DMS 273 (cell line): ENCODE measurements around the gene TAS2R30.
A peak's percentile ranks its signal among the peaks of the same experiment; 100 is the strongest.

Experiments used
- DNase-seq: peaks from one replicate; lab custom pipeline; 2025; ENCODE audit not compliant: unreplicated experiment; lab: John Stamatoyannopoulos, UW

The TAS2R30 gene, protein sequence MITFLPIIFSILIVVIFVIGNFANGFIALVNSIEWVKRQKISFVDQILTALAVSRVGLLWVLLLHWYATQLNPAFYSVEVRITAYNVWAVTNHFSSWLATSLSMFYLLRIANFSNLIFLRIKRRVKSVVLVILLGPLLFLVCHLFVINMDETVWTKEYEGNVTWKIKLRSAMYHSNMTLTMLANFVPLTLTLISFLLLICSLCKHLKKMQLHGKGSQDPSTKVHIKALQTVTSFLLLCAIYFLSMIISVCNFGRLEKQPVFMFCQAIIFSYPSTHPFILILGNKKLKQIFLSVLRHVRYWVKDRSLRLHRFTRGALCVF

DNA sequence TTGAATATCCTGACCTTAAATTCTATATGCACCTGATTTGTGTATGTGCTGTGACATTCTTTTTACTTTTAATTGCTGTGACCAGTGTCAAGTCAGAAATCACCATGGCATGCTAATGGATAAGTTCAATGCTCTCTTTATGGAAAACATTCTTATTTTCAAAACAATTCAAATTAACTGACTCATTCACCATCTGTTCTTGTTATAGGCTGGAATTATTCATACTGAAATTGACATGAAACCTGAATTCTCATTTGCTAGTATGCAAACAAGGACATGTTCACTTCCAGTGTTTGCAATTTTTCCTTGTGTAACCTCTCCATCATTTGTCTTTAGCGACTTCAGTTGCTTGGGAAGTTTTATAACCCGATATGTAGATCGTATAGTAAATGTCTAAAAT, at the start of gene TAS2R30:
TSS of gene TAS2R30 (minus strand) at position 340 of the 400 bp plus-strand sequence. CDS start 400 bp downstream, outside the sequence.
- peak; percentile 32 for DNase-seq

DNA sequence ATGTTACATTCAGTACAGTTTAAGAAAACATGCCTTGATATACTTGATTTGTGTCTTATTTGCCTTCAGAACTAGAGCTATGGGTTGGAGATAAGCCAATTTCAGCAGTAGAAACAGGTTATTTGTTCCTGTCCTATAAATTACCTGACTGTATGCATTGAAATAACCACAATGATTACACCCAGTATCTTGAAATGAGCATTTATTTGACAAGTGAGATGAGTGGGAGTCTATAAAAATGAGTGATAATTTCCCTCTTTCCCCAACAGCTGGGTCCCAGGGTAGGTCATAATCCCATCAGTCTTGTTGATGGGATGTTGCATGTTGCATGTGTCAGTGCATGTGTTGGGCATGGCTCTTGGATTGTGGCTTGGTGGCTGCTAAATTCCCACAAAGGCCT, 48.6 kb upstream of the TAS2R30 start:
- no peak for DNase-seq

DNA sequence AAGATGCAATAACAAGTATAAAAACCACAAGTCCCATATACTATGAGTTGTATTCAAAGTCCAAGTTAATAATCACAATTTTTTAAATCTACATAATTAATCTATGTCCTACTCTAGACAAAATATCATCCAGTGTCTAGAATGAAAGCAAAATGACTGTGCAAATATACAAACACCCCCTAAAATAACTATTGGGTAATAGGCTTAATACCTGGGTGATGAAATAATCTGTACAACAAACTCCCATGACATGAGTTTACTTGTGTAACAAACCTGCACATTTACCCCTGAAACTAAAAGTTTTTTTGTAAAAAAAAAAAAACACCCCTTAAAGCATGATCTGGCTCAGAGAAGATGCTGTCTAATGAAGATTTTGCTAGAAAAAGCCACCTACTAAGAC, 48.1 kb upstream of the TAS2R30 start:
- no peak for DNase-seq

DNA sequence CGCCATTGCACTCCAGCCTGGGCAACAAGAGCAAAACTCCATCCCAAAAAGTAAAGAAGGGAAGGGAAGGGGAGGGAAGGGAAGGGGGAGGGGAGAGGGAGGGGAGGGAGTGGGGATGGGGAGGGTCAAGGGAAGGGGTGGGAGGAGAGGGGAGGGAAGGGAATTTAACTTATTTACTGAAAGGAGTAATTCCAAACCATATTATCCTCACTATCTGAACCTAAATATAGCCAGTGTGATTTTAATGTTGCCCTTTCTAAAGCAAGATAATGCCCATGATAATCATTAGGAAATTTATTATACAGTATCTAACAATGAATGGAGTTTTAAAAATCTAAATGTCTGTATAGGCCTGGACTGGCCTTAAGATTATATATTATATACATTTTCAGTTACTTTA, 43.8 kb upstream of the TAS2R30 start:
- DNase-seq, result no peak

DNA sequence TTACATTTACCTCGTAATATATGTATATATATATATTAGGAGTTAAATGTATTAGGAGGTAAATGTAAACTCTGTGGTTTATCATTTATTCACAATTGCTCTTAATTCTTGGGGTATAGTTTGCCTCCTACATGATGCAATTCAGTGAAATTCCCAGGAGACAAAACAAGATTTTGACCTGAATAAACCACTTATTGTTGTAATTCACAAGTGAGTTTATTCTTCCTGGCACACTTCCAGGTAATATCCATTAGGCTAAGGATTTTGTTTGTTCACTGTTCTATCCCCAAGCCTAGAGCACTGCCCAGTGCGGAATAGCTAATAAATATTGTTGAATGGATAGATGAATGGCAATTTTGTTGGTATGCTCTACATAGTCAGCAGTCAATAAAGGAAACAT, 39.6 kb upstream of the TAS2R30 start:
- DNase-seq, result peak; percentile 1

DNA sequence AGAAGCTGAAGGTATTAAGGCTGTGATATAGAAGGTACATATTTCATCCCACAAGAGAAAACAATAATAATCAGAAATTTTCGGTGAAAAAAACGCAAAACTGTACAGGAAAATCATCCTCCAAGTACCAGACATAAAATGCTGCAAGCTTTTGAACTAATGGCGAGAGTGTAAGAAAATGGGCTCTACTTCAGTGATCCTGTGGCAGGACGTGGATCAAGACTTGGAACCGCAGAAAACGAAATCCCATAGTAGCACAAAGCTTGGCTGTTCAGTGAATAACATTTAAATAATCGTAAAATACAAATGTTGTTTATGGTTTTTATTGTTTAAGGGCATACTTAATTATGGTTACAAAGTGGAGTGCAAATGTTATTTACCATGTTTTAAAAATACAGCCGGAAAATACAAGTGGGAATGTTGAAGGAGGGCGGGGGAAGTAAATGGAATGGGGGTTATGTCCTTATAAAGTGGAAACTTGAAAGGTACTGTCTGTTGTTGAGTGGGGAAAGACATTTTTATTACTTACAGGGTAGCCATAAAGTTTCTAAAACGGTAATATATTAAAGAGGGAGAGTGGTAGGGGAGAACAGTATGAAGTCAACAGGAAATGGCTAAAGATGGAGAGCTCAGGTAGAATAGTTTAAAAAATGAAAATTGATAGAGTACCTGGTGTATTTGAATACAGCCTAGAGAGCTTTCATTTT, 37.7 kb upstream of the TAS2R30 start:
- peak; percentile 31 for DNase-seq

DNA sequence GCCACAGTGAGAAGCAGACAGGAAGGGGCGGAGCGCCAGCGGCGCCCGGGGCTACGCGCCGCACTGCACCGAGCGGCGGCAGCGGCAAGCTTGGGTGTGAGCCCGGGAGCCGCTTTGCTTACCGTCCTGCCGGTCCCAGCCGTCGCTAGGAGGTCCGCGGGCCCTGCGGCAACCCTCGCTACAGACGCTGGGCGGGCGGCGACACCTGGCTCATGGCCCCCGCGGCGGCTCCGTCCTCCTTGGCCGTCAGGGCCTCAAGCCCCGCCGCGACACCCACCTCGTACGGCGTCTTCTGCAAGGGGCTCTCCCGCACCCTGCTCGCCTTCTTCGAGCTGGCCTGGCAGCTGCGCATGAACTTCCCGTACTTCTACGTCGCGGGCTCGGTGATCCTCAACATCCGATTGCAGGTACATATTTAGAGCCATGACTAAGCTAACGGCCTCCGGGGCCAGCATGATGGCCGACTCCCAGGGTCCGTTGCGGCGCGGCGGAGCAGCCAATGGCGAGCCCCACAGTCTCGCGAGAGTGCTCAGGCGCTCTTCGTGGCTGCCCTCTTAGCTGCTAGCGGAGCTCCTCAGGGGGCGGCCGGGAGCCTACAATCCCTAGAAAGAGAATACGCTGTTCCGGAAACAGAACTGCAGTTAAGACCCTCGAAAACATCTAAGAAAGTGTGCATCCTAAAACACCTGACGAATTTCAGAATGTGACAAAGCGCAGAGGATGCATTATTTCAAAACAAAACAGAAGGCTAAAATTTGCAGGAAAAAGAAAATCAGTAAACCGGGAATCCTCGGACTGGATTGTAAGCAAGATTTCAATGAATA, 36.9 kb upstream of the TAS2R30 start, which contains the start of gene SMIM10L1:
TSS of gene SMIM10L1 (plus strand) at position 50 of the 824 bp plus-strand sequence. CDS start at position 213, 163 bp downstream.
- peak; percentile 95 for DNase-seq

DNA sequence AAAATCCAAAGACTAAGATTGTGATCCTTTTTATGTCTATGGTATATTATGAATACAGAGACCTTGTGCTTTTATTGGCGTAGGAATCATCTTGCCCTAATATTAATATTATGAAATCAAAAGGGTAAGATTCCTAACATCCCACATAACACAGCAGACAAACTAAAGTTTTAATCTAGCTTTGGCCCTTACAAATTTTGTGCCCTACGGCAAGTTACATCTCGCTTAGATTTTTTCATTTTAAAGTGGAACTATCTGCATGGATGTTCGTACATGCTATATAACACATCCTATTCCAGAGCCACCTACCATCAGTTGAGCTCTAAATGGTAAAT, 36.3 kb upstream of the TAS2R30 start:
- no peak for DNase-seq

DNA sequence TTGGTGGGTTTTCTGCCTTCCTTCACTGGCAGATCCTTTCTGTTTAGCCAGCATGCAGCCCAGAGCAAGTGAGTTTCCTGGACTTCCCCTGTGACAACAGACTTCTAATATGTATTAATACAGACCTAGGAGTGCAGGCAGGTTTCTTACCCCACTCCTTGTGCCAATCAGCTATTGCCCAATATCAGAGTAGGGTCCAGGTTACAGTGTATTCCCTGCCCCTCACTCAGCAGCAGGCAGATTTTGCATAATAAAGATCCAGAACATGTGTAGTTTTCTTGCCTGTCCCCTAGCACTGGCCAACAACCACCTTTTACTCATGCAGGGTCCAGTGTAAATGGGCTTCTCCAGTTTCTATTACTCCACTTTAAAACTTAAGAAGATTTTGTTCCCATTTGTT, 31.9 kb upstream of the TAS2R30 start:
- DNase-seq, result no peak

DNA sequence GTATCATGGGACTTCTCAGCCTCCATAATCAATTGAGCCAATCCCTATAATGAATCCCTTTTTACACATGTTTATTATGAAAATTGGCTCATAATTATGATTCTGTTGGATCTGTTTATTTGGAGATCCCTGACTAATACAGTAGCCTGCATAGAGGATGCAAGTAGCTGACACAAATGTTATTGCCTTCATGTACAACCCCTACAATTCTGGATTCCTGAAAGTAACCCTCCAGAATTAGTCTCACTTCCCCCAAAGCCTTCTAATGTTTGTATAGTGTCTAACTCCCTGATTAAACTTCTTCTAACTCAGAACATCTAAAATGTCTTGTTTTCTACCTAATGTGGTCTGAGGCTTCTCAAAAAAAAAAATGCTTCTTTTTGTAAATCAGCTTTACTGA, 29.9 kb upstream of the TAS2R30 start:
- no peak for DNase-seq

DNA sequence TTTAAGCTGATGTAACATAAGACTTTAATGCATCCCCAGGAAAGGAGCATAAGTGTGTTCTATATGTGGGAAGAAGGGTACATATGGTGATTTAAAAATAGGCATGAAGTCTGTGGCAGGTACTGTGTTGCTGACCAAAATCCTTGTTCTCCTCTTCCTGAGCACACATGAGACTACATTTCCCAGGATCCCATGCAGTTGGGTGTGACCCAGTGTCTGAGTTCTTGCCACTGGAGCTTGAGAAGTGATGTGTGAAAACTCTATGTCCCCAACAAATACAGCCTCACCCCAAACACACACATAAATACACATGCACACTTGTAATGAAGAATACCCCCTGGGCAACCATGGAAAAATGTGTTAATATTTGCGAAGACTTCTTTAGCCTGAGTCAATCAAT, 28.1 kb upstream of the TAS2R30 start:
- peak; percentile 3 for DNase-seq

DNA sequence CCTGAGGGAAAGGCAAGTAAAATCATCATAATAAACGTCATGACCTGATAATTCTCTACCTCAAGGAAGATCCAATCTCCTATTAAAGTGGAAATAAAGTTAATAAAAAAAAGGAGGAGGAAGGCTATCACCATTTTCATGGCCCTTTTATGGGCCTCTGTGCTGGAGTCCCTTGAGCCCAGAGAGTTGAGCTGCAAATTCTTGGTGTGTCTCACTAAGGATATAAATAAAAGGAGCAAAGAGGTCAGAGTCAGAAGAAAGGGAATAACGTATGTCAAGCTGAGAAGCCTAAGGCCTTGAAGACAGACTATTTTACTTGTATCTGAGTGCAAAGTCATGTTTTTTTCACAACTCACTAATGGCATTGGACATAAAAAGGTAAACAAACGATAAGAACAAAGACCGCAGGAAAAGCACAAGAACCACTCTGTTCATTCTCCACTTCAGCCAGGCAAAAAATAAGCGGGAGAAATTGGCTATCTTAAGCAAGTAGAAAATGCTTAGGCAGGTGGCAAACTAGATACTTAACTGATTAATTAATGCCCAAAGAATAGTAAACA, 24.5 kb upstream of the TAS2R30 start:
- DNase-seq, result no peak

DNA sequence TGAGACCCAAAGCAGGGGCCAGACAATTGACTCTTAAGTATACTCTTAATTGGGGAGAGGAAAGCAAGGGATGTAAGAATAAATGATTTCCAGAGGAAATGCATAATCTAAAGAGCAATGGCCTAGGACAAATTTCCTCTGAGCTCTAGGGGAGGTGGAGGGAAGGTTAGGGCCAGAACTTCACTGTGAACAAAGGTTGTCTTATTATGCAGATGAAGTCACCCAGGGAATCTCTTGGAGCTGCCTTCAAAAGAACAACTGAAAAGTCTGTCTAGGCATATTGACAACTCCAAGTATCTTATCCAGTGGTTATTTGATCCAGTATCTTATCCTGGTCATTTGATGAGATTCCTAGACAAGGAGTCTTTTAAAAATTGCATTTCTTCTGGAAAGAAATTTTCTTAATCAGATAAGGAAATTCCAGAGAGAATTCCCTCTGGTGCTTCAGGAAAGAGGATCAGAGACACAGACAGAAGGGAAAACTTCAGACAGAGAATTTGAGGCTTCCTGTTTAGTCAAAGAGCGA, 20.0 kb upstream of the TAS2R30 start:
- DNase-seq, result no peak

DNA sequence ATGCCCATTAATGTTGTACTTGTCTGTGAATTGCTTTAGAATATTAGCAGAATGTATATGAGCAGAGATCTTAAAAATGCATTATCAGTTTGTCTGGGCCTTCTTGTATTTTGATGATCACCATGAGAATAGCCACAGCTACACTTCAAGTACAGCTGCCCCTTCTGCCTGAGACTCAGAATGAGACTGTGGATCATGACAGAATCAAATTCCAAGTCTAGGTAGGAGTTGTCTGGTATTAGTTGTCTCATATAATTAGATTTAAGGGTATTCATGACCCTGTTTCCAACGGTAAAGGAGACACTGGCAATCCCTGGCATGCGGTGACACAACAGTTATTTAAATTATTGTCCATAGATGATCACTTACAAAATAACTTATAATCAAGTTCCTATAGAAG, 18.3 kb upstream of the TAS2R30 start:
- no peak for DNase-seq

DNA sequence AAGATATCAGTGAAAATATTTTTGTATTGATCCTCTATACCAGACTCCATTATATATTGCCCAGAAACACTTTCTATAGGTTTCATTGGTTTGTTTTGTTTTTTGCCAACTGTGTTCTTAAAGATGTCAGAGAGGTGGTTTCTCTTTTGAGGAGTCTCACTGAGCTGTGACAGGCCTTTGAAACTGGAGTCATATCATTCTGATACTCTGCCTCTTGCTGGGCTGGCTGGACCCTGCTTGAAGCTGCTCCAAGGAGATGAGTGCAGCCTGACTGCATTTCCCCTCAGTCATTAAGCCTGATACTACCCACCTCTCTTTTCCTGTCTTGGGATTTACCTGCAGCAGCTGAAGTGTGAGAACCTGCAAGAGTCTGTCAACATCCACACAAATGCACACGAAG, 16.4 kb upstream of the TAS2R30 start:
- no peak for DNase-seq

DNA sequence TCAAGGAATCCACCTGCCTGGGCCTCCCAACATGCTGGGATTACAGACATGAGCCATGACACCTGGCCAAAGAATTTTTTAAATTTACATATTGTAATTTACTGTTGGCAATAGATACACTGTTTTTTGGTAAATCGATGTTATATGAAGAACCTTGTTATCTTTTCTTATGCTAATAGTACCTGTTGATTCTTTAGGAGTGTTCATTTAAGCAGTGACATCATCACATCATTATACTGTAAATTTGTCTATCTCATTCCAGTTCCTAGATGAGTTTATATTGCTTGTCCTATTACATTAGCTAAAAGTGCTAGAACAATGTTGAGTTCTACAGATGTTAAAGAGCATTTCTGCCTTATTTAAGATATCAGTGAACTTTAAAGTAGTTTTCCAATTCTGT, 13.0 kb upstream of the TAS2R30 start:
- no peak for DNase-seq

DNA sequence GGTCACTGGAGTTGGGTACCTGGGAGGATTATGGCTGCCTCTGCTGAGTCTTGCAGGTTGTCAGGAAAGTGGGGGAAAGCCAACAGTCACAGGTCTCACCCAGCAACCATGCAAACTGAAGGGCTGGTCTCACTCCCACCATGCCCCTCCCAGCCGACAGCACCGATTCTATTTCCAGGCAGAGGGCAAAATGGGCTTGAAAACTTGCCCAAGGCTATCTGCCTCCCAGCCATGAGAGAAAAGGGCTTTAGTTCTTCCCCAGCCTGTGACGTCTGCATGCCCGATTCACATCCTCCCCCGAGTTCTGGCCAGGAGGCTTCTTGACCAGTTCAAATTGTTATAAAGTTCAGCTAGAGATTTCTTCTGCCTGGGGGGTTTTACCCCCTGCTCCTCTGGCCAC, 9.9 kb upstream of the TAS2R30 start:
- no peak for DNase-seq

DNA sequence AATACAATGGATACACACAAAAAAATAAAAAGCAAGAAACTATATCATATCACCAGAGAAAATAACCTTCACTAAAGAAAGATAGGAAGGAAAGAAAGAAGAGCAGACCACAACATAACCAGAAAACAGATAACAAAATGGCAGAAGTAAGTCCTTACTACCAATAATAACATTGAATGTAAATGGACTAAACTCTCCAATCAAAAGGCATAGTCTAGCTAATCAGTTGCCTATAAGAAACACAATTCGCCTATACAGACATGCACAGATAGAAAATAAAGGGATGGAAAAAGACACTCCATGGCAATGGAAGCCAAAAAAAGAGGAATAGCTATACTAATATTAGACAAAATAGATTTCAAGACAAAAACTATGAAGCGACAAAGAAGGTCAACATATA, 8.9 kb upstream of the TAS2R30 start:
- no peak for DNase-seq

DNA sequence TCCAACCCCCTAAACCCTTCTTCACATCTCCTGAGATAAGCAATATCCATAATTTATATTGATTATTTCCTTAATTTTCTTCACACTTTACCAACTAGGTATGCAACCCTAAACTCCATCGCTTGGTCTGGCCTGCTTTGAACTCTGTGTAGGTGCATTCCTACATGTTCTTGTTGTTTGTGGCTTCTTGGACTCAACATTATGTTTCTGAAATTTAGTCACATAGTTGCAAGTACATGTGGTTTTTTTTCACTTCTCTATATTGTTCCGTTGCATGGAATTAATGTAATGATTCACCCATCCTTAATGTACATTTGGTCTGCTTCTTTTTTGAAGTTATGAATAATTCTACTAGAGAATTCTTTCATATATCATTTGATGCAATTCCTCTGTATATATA, 1.6 kb upstream of the TAS2R30 start:
- DNase-seq, result no peak

DNA sequence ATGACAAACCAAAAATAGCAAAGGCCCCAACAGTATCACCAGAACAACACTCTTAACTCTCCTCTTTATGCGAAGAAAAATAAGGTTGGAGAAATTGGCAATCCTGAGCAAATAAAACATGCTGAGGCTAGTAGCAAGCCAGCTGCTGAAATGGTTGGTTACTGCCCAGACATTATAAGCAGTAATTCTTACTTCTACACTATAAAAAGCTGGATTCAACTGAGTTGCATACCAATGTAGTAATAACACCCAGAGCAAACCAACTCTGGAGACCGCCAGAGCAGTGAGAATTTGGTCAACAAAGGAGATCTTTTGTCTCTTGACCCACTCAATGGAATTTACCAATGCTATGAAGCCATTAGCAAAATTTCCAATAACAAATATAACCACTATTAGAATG, 628 bp downstream of the TAS2R30 start:
- peak; percentile 29 for DNase-seq

DNA sequence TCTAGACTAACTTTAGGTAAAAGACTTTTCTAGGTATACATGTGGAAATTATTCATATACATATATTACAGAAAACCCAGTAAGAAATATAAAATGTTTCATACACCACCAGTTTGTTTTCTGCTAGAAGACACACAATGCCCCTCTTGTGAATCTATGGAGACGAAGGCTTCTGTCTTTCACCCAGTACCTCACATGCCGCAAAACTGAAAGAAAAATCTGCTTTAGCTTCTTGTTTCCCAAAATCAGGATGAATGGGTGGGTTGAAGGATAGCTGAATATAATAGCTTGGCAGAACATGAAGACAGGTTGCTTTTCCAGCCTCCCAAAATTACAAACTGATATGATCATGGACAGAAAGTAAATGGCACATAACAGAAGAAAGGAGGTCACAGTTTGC, 1.3 kb downstream of the TAS2R30 start:
- peak; percentile 14 for DNase-seq
